Measurements from ENCODE around the gene APOL2. TPM values are rescaled to one million over a fixed set of nuclear protein-coding genes. Genes with fewer than 3 reads are reported as not detected.
A peak's percentile ranks its signal among the peaks of the same experiment; 100 is the strongest.

APOL2 gene
- total RNA-seq, 1 donor, result 56.1 TPM

DNA sequence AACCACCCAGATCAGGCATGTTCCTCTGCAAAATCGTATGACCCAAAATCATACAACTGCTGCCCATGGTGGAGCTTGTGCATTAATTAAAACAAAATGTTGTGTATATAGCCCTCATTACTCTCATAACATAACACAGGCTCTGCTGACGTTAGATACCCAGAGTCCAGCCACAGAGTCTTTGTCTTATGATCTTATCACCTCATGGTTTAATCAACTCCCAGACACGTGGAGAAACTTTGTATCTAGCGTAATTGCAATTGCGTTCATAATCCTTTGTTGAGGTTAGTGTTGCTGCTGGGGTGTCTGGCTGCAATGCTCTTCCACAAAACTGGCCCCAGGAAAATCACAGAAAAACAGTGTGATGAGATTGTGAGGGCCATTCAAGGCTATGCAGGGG lies 8.6 kb upstream of the APOL2 start:
- Histone ChIP-seq H3K4me3 (ENCODE audit: insufficient read depth, low read length) (no peak overlapping the region), H3K27me3 (ENCODE audit: insufficient read depth, low read length) (no peaks in the 10 kb centered on the region), H3K4me2 (ENCODE audit: insufficient read depth, low read length) (no peak overlapping the region), H3K27ac (ENCODE audit: low read depth, low read length) (no peak overlapping the region), H3K36me3 (ENCODE audit: insufficient read depth, low read length) (no peaks in the 10 kb centered on the region), H4K20me1 (ENCODE audit: insufficient read depth, low read length) (no peaks in the 10 kb centered on the region), H3K79me2 (ENCODE audit: insufficient read depth, low read length) (no peaks in the 10 kb centered on the region), H2AFZ (ENCODE audit: low read length) (no peak overlapping the region), H3K9me3 (ENCODE audit: low read depth, low read length) (no peaks in the 10 kb centered on the region), H3K4me1 (ENCODE audit: insufficient read depth, low read length) (peaks cover 21% of the 10 kb centered on the region)
- DNase-seq (ENCODE audit: insufficient read length, low spot score, missing footprints), result no peak
- TF ChIP-seq, protein P1, sequence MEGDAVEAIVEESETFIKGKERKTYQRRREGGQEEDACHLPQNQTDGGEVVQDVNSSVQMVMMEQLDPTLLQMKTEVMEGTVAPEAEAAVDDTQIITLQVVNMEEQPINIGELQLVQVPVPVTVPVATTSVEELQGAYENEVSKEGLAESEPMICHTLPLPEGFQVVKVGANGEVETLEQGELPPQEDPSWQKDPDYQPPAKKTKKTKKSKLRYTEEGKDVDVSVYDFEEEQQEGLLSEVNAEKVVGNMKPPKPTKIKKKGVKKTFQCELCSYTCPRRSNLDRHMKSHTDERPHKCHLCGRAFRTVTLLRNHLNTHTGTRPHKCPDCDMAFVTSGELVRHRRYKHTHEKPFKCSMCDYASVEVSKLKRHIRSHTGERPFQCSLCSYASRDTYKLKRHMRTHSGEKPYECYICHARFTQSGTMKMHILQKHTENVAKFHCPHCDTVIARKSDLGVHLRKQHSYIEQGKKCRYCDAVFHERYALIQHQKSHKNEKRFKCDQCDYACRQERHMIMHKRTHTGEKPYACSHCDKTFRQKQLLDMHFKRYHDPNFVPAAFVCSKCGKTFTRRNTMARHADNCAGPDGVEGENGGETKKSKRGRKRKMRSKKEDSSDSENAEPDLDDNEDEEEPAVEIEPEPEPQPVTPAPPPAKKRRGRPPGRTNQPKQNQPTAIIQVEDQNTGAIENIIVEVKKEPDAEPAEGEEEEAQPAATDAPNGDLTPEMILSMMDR (IDR thresholded peaks at IDR 0.05; ENCODE audit: extremely low read depth, low read depth, low read length), result no peak

DNA sequence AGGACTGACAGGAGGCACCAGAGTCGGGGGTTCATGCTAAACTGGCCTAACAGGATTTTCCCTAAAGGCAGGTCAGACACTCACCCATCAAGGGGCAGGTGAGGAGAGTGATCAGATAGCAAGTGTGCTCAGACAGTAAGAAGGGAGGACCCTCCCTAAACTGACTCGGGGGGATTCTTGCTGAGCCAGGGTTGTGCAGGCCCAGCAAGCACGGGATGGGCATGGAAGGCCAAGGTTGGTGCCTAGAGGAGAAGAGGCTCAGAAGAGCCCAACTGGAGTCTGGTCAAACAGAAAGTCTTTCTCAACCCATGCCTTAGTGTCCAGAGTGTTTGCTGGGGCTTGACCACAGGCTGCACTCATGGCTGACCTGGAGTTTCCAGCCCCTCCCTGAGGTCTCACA lies 7.4 kb upstream of the APOL2 start:
- TF ChIP-seq, protein P1 (IDR thresholded peaks at IDR 0.05; ENCODE audit: extremely low read depth, low read depth, low read length), result no peak
- Histone ChIP-seq H3K4me2 (ENCODE audit: insufficient read depth, low read length) (no peak overlapping the region), H3K27me3 (ENCODE audit: insufficient read depth, low read length) (no peaks in the 10 kb centered on the region), H3K4me3 (ENCODE audit: insufficient read depth, low read length) (no peak overlapping the region), H3K79me2 (ENCODE audit: insufficient read depth, low read length) (no peaks in the 10 kb centered on the region), H3K4me1 (ENCODE audit: insufficient read depth, low read length) (peaks cover 16% of the 10 kb centered on the region), H3K9me3 (ENCODE audit: low read depth, low read length) (no peaks in the 10 kb centered on the region), H2AFZ (ENCODE audit: low read length) (no peak overlapping the region), H3K36me3 (ENCODE audit: insufficient read depth, low read length) (no peaks in the 10 kb centered on the region), H4K20me1 (ENCODE audit: insufficient read depth, low read length) (no peaks in the 10 kb centered on the region), H3K27ac (ENCODE audit: low read depth, low read length) (no peak overlapping the region)
- DNase-seq (ENCODE audit: insufficient read length, low spot score, missing footprints), result no peak

DNA sequence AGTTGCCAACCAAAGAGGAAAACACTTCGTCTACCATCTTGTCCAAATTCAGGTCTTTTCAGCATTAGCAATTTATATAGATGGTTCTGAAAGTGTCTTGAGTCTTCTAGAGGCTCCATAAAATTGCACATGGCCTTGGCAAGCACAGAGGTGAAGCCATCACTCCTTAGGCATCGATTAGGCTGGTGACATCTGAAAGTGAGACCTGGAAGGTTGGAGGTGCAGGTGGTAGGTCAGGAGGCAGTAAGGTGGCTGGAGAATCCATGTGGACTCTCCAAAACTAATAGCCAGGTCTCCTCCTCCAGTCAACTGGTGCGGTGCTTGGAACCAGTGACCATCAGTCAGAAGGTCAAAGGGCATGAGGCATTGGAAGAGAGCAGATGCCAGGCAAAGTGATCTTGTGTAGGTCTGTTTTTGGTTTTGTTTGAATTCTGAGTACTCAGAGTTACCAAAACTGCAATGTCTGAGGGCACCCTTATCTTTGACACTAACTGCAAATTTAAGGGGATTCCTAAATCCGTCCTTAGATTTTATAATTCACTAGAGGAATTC lies 6.6 kb upstream of the APOL2 start:
- Histone ChIP-seq H3K9me3 (ENCODE audit: low read depth, low read length) (no peaks in the 10 kb centered on the region), H3K4me1 (ENCODE audit: insufficient read depth, low read length) (peaks cover 16% of the 10 kb centered on the region), H3K36me3 (ENCODE audit: insufficient read depth, low read length) (no peaks in the 10 kb centered on the region), H3K27ac (ENCODE audit: low read depth, low read length) (no peak overlapping the region), H3K79me2 (ENCODE audit: insufficient read depth, low read length) (no peaks in the 10 kb centered on the region), H3K4me2 (ENCODE audit: insufficient read depth, low read length) (no peak overlapping the region), H3K27me3 (ENCODE audit: insufficient read depth, low read length) (no peaks in the 10 kb centered on the region), H2AFZ (ENCODE audit: low read length) (no peak overlapping the region), H4K20me1 (ENCODE audit: insufficient read depth, low read length) (no peaks in the 10 kb centered on the region), H3K4me3 (ENCODE audit: insufficient read depth, low read length) (no peak overlapping the region)
- no peak for DNase-seq (ENCODE audit: insufficient read length, low spot score, missing footprints)
- TF ChIP-seq, protein P1 (IDR thresholded peaks at IDR 0.05; ENCODE audit: extremely low read depth, low read depth, low read length), result no peak

DNA sequence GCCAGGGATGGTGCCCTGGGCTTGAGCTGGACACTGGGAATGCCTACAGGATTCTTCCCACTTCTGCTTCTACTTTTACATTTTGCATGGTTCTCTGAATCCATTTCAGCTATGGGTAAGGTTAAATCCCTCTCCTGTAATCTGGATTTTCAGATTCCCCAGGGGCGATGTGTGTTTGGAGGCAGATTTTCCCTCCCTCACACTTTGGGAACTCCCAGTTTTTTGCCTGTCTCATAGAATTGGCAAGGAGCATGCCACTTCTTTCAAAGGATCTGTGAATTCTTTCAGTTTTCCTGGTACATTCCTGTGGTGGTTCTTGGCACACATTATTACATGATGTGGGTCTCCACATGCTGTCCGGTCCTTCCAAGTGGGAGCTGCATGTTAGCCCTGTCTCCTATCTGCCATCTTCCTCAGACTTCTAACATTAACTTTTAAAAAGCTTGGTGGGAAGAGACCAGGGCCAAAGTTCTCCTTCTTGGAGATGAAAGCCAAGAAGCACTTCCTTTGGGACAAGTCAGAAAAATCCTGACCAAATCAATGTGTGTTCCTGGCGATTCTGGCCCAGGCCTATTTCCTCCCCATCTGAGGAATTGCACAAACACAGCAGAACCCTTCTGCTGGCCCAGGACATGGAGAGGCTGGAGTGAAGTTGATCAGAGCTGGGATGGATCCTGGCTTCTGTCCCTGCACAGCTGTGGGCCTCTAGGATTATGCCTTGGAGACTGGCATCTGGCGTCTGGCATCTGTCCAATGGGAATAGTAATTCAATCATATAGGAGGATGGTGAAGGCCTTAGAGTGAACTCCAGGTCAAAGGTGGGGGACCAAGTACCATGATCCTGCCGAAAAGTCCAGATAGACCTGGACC lies 5.4 kb upstream of the APOL2 start:
- peak overlapping the region; percentile 16 for H3K4me2 ChIP-seq (ENCODE audit: insufficient read depth, low read length)
- no peak for DNase-seq (ENCODE audit: insufficient read length, low spot score, missing footprints)

More for the DNA sequence above, 5.4 kb upstream of the APOL2 start:
- TF ChIP-seq, protein P1 (IDR thresholded peaks at IDR 0.05; ENCODE audit: extremely low read depth, low read depth, low read length), result no peak
- H2AFZ ChIP-seq (ENCODE audit: low read length), result peak overlapping the region; percentile 3
- H3K9me3 ChIP-seq (ENCODE audit: low read depth, low read length), result no peaks in the 10 kb centered on the region
- no peaks in the 10 kb centered on the region for H3K27me3 ChIP-seq (ENCODE audit: insufficient read depth, low read length)
- peaks cover 23% of the 10 kb centered on the region for H3K4me1 ChIP-seq (ENCODE audit: insufficient read depth, low read length)
- no peaks in the 10 kb centered on the region for H3K79me2 ChIP-seq (ENCODE audit: insufficient read depth, low read length)
- H3K4me3 ChIP-seq (ENCODE audit: insufficient read depth, low read length), result no peak overlapping the region
- H4K20me1 ChIP-seq (ENCODE audit: insufficient read depth, low read length), result no peaks in the 10 kb centered on the region
- H3K36me3 ChIP-seq (ENCODE audit: insufficient read depth, low read length), result no peaks in the 10 kb centered on the region
- peak overlapping the region; percentile 25 for H3K27ac ChIP-seq (ENCODE audit: low read depth, low read length)

Measured in osteoblast (primary cell).